Measurements from ENCODE around the gene EXOC6B. TPM values are rescaled to one million over a fixed set of nuclear protein-coding genes. Genes with fewer than 3 reads are reported as not detected.

EXOC6B gene
- total and polyA plus RNA-seq, 4 donors = 5.8 to 45.9 (median 26.2) TPM

GRCh38 chr2:72835403-72835802 is 9.6 kb upstream of the EXOC6B start:
- DNase-seq (no peak), ATAC-seq (ENCODE audit: low FRiP score) (no peak)
- no peaks in the 10 kb centered on the region for H3K27me3 ChIP-seq (ENCODE audit: control insufficient read depth in 1 of 2, insufficient read depth in 2 of 2, low read length in 1 of 2)
- no peaks in the 10 kb centered on the region for H3K9me3 ChIP-seq (ENCODE audit: control insufficient read depth, low read length)
- H3K27ac ChIP-seq (ENCODE audit: low read depth in 1 of 2, low read length in 2 of 2) = no peak overlapping the region
- no peak overlapping the region for H3K4me3 ChIP-seq (ENCODE audit: low read length in 2 of 2)
- intact Hi-C loops (cut with DNase I) = no loop called here
- no peaks in the 10 kb centered on the region for H3K36me3 ChIP-seq (ENCODE audit: control insufficient read depth in 1 of 2, insufficient read depth in 2 of 2, low read length in 1 of 2)
- H3K4me1 ChIP-seq (ENCODE audit: control insufficient read depth in 1 of 2, insufficient read depth in 2 of 2, low read length in 2 of 2) = no peaks in the 10 kb centered on the region
- 70 to 73% methylated on average over 1 of the region's 1 CpG for WGBS, 2 donors

- no peaks in the 10 kb centered on the region for H3K4me1 ChIP-seq (ENCODE audit: control insufficient read depth in 1 of 2, insufficient read depth in 2 of 2, low read length in 2 of 2)
- no peak overlapping the region for H3K27ac ChIP-seq (ENCODE audit: low read depth in 1 of 2, low read length in 2 of 2)
- ATAC-seq (ENCODE audit: low FRiP score) = no peak
- H3K4me3 ChIP-seq (ENCODE audit: low read length in 2 of 2) = no peak overlapping the region
- intact Hi-C loops (cut with DNase I) = no loop called here
- 75 to 95% methylated on average over 1 of the region's 1 CpG for WGBS, 2 donors
- no peaks in the 10 kb centered on the region for H3K9me3 ChIP-seq (ENCODE audit: control insufficient read depth, low read length)
- H3K36me3 ChIP-seq (ENCODE audit: control insufficient read depth in 1 of 2, insufficient read depth in 2 of 2, low read length in 1 of 2) = no peaks in the 10 kb centered on the region
- no peak for DNase-seq
- no peaks in the 10 kb centered on the region for H3K27me3 ChIP-seq (ENCODE audit: control insufficient read depth in 1 of 2, insufficient read depth in 2 of 2, low read length in 1 of 2)
These were observed 8.8 kb upstream of the EXOC6B start for GRCh38 chr2:72834596-72834995.

DNA sequence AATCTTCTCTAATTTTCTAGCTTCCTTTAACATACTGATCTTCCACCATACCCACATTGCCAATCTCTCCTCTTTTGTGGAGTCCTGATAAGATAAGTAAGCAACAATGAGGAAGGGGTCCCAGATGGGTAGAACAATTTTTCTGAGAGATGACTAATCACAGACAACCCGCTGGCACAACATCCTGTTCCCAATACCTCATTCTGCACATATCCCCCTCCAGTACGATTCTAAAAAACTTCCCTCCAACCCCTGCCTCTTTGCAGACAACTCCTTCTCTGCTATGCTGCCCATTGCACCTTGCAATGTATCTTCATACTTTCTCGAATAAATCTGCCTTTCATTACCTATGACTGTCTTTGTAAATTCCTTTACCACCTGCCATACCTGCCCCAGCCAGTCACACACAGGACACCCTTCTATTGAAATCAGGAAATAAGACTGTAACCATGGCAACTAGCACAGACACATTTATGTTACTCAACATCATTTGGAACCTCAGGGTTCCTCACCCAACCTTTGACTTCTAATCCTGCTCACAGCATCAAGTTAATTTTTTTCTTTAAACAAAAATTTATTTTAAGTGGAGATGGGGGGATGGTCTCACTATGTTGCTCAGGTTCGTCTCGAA is 7.4 kb upstream of the EXOC6B start:
- Histone ChIP-seq H3K27ac (ENCODE audit: low read depth in 1 of 2, low read length in 2 of 2) (no peak overlapping the region), H3K36me3 (ENCODE audit: control insufficient read depth in 1 of 2, insufficient read depth in 2 of 2, low read length in 1 of 2) (no peaks in the 10 kb centered on the region), H3K9me3 (ENCODE audit: control insufficient read depth, low read length) (no peaks in the 10 kb centered on the region), H3K4me3 (ENCODE audit: low read length in 2 of 2) (no peak overlapping the region), H3K27me3 (ENCODE audit: control insufficient read depth in 1 of 2, insufficient read depth in 2 of 2, low read length in 1 of 2) (no peaks in the 10 kb centered on the region), H3K4me1 (ENCODE audit: control insufficient read depth in 1 of 2, insufficient read depth in 2 of 2, low read length in 2 of 2) (no peaks in the 10 kb centered on the region)
- 66 to 73% methylated on average over 5 of the region's 5 CpGs for WGBS, 2 donors
- ATAC-seq (ENCODE audit: low FRiP score) (no peak), DNase-seq (no peak)
- intact Hi-C loops (cut with DNase I) = no loop called here

- ATAC-seq (ENCODE audit: low FRiP score) (no peak), DNase-seq (no peak)
- H3K4me1 ChIP-seq (ENCODE audit: control insufficient read depth in 1 of 2, insufficient read depth in 2 of 2, low read length in 2 of 2) = no peaks in the 10 kb centered on the region
- no peak overlapping the region for H3K27ac ChIP-seq (ENCODE audit: low read depth in 1 of 2, low read length in 2 of 2)
- intact Hi-C loops (cut with DNase I) = no loop called here
- no peak overlapping the region for H3K4me3 ChIP-seq (ENCODE audit: low read length in 2 of 2)
- no peaks in the 10 kb centered on the region for H3K27me3 ChIP-seq (ENCODE audit: control insufficient read depth in 1 of 2, insufficient read depth in 2 of 2, low read length in 1 of 2)
- no peaks in the 10 kb centered on the region for H3K9me3 ChIP-seq (ENCODE audit: control insufficient read depth, low read length)
- no peaks in the 10 kb centered on the region for H3K36me3 ChIP-seq (ENCODE audit: control insufficient read depth in 1 of 2, insufficient read depth in 2 of 2, low read length in 1 of 2)
- WGBS, 2 donors = 83 to 85% methylated on average over 3 of the region's 3 CpGs
These were observed 4.4 kb upstream of the EXOC6B start for GRCh38 chr2:72830273-72830672.

GRCh38 chr2:72828840-72829507 is 3.1 kb upstream of the EXOC6B start:
- DNase-seq = no peak
- Histone ChIP-seq H3K9me3 (ENCODE audit: control insufficient read depth, low read length) (no peaks in the 10 kb centered on the region), H3K36me3 (ENCODE audit: control insufficient read depth in 1 of 2, insufficient read depth in 2 of 2, low read length in 1 of 2) (no peaks in the 10 kb centered on the region), H3K4me1 (ENCODE audit: control insufficient read depth in 1 of 2, insufficient read depth in 2 of 2, low read length in 2 of 2) (peaks cover 0 to 2% of the 10 kb centered on the region in 2 donors), H3K27me3 (ENCODE audit: control insufficient read depth in 1 of 2, insufficient read depth in 2 of 2, low read length in 1 of 2) (no peaks in the 10 kb centered on the region), H3K27ac (ENCODE audit: low read depth in 1 of 2, low read length in 2 of 2) (no peak overlapping the region), H3K4me3 (ENCODE audit: low read length in 2 of 2) (no peak overlapping the region)
- no peak for ATAC-seq (ENCODE audit: low FRiP score)
- 74 to 77% methylated on average over 6 of the region's 6 CpGs for whole genome bisulfite sequencing, 2 donors
- intact Hi-C loops (cut with DNase I) = no loop called here

- WGBS, 2 donors = 33 to 42% methylated on average over 5 of the region's 5 CpGs
- Histone ChIP-seq H3K27ac (ENCODE audit: low read depth in 1 of 2, low read length in 2 of 2) (no peak overlapping the region), H3K27me3 (ENCODE audit: control insufficient read depth in 1 of 2, insufficient read depth in 2 of 2, low read length in 1 of 2) (no peaks in the 10 kb centered on the region), H3K4me1 (ENCODE audit: control insufficient read depth in 1 of 2, insufficient read depth in 2 of 2, low read length in 2 of 2) (peaks cover 0 to 2% of the 10 kb centered on the region in 2 donors), H3K4me3 (ENCODE audit: low read length in 2 of 2) (no peak overlapping the region), H3K36me3 (ENCODE audit: control insufficient read depth in 1 of 2, insufficient read depth in 2 of 2, low read length in 1 of 2) (no peaks in the 10 kb centered on the region), H3K9me3 (ENCODE audit: control insufficient read depth, low read length) (no peaks in the 10 kb centered on the region)
- no peak for DNase-seq
- no peak for ATAC-seq (ENCODE audit: low FRiP score)
- intact Hi-C loops (cut with DNase I) = no loop called here
These were observed 2.3 kb upstream of the EXOC6B start for GRCh38 chr2:72827966-72828646.

DNA sequence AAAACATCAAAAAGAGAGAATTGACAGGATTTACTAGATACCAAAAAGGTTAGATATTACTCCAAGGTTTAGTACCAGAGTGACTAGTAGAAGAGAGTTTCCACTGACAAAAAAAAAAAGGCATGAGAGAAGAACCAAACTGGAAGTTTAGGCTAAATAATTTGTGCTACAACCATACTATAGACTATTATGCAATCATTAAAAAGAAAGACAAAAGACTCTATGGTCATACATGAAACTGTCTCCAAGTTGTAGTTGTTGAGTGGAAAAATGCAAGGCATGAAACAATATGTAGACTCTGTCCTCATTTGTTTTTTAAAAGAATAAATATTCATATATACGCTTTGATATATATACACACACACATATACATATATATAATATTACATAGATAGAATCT is 1.7 kb upstream of the EXOC6B start:
- DNase-seq (no peak), ATAC-seq (ENCODE audit: low FRiP score) (no peak)
- no peaks in the 10 kb centered on the region for H3K36me3 ChIP-seq (ENCODE audit: control insufficient read depth in 1 of 2, insufficient read depth in 2 of 2, low read length in 1 of 2)
- H3K9me3 ChIP-seq (ENCODE audit: control insufficient read depth, low read length) = no peaks in the 10 kb centered on the region
- peaks cover 0 to 2% of the 10 kb centered on the region in 2 donors for H3K4me1 ChIP-seq (ENCODE audit: control insufficient read depth in 1 of 2, insufficient read depth in 2 of 2, low read length in 2 of 2)
- no peaks in the 10 kb centered on the region for H3K27me3 ChIP-seq (ENCODE audit: control insufficient read depth in 1 of 2, insufficient read depth in 2 of 2, low read length in 1 of 2)
- WGBS, 2 donors = 48 to 50% methylated on average over 1 of the region's 1 CpG
- intact Hi-C loops (cut with DNase I) = no loop called here
- no peak overlapping the region for H3K4me3 ChIP-seq (ENCODE audit: low read length in 2 of 2)
- H3K27ac ChIP-seq (ENCODE audit: low read depth in 1 of 2, low read length in 2 of 2) = no peak overlapping the region

DNA sequence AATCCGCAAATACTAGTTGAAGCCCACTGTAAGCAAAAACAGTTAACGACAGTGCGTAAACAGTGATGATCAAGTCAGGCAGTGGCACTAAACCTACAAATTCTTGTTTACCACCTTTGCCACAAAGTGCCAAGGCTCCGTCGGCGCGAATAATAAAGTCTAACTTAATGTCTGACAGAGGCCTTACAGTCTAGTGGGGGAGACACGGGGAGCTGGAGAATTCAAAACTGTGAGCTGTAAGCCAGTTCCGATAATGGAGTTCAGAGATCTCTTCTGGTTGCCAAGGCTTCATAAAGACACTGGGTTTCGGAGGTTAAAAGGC is 284 bp upstream of the EXOC6B start:
- no peak for ATAC-seq (ENCODE audit: low FRiP score)
- no peaks in the 10 kb centered on the region for H3K27me3 ChIP-seq (ENCODE audit: control insufficient read depth in 1 of 2, insufficient read depth in 2 of 2, low read length in 1 of 2)
- intact Hi-C loops (cut with DNase I) = no loop called here
- no peaks in the 10 kb centered on the region for H3K36me3 ChIP-seq (ENCODE audit: control insufficient read depth in 1 of 2, insufficient read depth in 2 of 2, low read length in 1 of 2)
- DNase-seq = no peak
- H3K4me3 ChIP-seq (ENCODE audit: low read length in 2 of 2) = no peak overlapping the region
- 62 to 63% methylated on average over 10 of the region's 10 CpGs for WGBS, 2 donors
- no peak overlapping the region for H3K27ac ChIP-seq (ENCODE audit: low read depth in 1 of 2, low read length in 2 of 2)
- H3K9me3 ChIP-seq (ENCODE audit: control insufficient read depth, low read length) = no peaks in the 10 kb centered on the region
- peaks cover 0 to 2% of the 10 kb centered on the region in 2 donors for H3K4me1 ChIP-seq (ENCODE audit: control insufficient read depth in 1 of 2, insufficient read depth in 2 of 2, low read length in 2 of 2)
